C4-2B (cell line): ENCODE results near the gene UBE2E2.

Experiments
- H3K27ac ChIP-seq: fragments of 450-650 bp; 2 replicates; pipeline ENCODE4 v1.5.1; 2017
- ZFX ChIP-seq: fragments of 450-650 bp; IDR thresholded peaks from 2 replicates; pipeline ENCODE4 v1.6.1; 2017
- TF ChIP-seq, protein P1 (sequence below): fragments of 450-650 bp; conservative IDR thresholded peaks from 2 replicates; pipeline ENCODE4 v1.5.1; 2017; ENCODE audit warnings: mild to moderate bottlenecking

The UBE2E2 gene

DNA sequence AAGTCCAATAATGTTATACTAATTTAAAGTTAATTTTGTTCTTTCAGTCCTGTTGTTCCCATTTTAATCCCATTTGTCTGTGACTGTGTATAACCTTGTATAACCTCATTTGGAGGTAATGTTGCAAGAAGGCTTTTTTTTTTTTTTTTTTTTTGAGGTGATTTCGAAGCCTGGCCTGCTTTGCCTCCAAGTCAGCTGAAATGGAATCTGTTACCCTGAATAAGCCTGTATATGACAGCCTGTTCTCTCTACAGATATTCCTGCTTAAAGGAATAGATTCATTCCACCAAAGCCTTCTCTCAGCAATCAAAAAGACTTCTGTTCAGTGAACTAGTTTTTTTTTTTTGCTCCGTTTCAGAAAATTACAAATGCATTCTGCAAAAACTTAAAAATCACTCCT lies 330.9 kb downstream of the UBE2E2 start:
- TF ChIP-seq, protein P1, sequence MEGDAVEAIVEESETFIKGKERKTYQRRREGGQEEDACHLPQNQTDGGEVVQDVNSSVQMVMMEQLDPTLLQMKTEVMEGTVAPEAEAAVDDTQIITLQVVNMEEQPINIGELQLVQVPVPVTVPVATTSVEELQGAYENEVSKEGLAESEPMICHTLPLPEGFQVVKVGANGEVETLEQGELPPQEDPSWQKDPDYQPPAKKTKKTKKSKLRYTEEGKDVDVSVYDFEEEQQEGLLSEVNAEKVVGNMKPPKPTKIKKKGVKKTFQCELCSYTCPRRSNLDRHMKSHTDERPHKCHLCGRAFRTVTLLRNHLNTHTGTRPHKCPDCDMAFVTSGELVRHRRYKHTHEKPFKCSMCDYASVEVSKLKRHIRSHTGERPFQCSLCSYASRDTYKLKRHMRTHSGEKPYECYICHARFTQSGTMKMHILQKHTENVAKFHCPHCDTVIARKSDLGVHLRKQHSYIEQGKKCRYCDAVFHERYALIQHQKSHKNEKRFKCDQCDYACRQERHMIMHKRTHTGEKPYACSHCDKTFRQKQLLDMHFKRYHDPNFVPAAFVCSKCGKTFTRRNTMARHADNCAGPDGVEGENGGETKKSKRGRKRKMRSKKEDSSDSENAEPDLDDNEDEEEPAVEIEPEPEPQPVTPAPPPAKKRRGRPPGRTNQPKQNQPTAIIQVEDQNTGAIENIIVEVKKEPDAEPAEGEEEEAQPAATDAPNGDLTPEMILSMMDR, result no peak
- TF ChIP-seq ZFX, result no peak
- H3K27ac ChIP-seq, result no peak overlapping the region

DNA sequence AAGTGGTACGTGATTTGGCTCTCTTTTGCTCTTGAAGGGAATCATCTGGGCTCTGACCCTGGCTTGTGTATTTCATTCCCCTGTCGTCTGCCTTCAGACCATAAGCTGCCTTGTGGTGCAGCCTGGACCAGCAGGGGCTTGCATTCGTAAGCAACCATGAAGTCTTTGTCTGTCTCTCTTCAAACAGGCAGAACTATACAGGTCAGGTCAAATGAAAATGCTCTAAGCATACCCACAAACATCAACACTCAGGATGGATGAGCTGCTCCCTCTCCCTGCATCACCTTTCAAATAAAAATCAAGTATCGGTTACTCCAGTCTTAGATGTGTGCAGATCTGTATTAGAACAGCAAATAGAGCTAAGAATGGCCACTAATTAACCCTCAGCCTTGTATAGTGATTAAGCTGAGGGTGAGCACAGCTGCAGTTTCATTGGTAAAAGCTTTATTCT lies 334.0 kb downstream of the UBE2E2 start:
- H3K27ac ChIP-seq, result no peak overlapping the region
- no peak for TF ChIP-seq ZFX
- TF ChIP-seq, protein P1, result no peak

DNA sequence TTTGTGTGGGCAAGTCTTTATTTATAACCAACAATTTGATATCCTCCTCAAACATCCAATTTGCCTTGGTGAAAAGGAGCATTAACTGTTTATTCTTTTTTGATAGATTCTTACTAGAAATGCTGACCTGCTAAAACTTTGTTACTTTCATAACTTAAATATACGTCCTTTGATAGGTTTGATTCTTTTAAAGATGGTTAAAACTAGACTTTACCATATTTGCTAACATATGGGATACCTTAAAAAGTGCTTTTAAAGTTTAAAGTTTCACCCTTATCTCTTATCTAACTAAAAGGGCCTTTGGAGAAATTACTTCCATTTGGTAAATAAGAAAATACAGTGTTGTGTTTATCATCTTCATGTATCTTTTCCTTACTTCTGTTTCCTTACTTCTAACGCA lies 336.1 kb downstream of the UBE2E2 start:
- TF ChIP-seq, protein P1, result no peak
- TF ChIP-seq ZFX, result no peak
- no peak overlapping the region for H3K27ac ChIP-seq

DNA sequence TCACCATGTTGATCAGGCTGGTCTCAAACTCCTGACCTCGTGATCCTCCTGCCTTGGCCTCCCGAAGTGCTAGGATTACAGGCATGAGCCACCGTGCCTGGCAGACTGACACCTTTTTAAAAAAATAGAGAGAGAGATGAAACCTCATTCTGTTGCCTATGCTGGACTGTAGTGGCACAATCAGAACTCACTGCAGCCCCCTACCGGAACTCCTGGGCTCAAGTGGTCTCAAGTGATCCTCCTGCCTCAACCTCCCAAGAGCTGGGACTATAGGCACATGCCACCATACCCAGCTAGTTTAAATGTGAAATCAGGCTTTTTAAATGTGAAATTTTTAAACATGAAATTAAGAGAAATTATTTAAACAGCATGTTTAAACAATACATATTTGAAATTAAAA lies 337.5 kb downstream of the UBE2E2 start:
- H3K27ac ChIP-seq, result no peak overlapping the region
- TF ChIP-seq ZFX, result no peak
- TF ChIP-seq, protein P1, result no peak

DNA sequence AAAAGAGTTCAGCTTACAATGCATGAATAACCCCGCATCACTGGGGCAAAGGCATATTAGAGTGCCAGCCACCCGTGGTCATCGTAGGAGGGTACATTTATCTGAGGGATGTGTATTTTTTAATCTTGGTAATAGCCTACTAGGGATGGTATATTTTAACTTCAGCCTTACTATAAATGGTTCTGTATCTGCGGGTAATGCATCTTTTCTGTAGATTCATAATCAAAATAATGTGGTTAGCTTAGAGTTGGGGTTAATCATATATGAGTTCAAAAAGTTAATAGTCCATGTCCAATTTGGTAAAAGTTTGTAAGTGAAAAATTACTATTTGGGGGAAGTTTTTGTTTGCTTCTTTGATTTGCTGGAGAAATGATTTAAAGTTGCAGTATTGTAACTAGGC lies 339.0 kb downstream of the UBE2E2 start:
- TF ChIP-seq, protein P1, result no peak
- no peak for TF ChIP-seq ZFX
- H3K27ac ChIP-seq, result no peak overlapping the region

DNA sequence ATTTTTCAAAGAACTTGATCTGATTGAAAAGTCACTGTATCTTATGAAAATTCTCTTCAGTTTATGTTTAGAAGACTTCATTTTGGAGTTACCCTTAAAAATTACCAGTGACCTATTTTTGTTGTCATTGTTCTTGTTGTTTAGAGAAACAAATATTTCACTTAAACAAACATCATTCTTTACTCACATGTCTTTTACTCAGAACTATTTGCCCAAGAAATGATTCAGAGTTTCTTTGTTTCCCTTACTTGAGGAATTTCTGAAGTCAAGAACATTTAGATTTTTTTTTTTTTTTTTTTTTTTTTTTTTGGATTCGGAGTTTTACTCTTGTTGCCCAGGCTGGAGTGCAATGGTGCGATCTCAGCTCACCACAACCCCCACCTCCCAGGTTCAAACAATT lies 343.1 kb downstream of the UBE2E2 start:
- no peak for TF ChIP-seq ZFX
- TF ChIP-seq, protein P1, result no peak

DNA sequence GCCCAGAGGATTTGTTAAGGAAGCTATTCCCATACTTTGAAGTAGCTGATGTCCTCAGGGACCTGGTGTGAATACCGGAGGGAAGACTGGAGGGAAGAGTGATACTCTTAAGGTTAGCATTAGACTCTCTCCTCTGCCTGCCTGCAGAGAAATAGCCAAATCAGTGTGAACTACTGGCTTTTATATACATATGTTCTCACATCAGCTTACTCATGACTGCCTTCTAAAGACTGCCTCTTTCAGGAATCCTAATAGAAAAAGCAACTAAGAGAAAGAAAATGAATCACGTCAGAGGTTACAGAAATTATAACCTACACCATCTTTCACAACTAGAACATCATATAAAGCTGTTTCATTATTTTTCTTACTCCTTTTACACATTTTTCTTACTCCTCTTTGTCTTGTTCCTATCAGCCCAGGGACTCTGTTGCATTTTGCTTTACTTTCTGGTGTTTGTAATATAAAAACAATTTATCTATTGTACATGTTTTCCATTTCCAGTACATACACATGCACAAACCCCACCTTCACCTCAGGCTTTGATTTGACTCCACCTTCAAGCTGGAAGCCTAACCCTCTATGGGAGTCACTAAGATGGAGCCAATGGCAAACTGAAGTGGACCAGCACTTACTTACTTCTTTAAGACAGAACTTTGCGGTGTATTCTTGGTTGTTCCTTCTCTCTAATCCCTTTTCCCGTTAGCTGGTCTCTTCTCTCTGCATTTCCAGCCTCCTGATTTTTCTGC lies 345.0 kb downstream of the UBE2E2 start:
- H3K27ac ChIP-seq, result no peak overlapping the region
- TF ChIP-seq ZFX, result no peak
- TF ChIP-seq, protein P1, result no peak

More for the DNA sequence above, 343.1 kb downstream of the UBE2E2 start:
- H3K27ac ChIP-seq, result no peak overlapping the region
